IMR-90 (cell line): ENCODE data around the gene ZNF280A.

ENCODE experiments used
- BHLHE40 ChIP-seq: fragments of 150-350 bp; IDR thresholded peaks from 2 replicates; pipeline ENCODE4 v1.6.1; 2016; ENCODE audit warnings: mild to moderate bottlenecking, low read depth, low read length
- CHD1 ChIP-seq: IDR thresholded peaks from 2 replicates; pipeline ENCODE4 v1.6.1; 2012; ENCODE audit warnings: low read depth, low read length, improper control_type of control experiment
- CTCF ChIP-seq: conservative IDR thresholded peaks from 2 replicates; pipeline ENCODE4 v1.5.1; 2012; ENCODE audit warnings: mild to moderate bottlenecking, low read depth, low read length, improper control_type of control experiment
- MXI1 ChIP-seq: IDR thresholded peaks from 2 replicates; pipeline ENCODE4 v1.6.1; 2012; ENCODE audit warnings: low read depth, mild to moderate bottlenecking, low read length, moderate library complexity, borderline replicate concordance
- POLR2A ChIP-seq: IDR thresholded peaks from 2 replicates; pipeline ENCODE4 v1.6.1; 2012; ENCODE audit warnings: mild to moderate bottlenecking, low read depth, low read length
- RFX5 ChIP-seq: IDR thresholded peaks from 2 replicates; pipeline ENCODE4 v1.8.0; 2012; ENCODE audit warnings: low read depth, mild to moderate bottlenecking, low read length, moderate library complexity

- TF ChIP-seq CTCF (no peak), BHLHE40 (no peak), POLR2A (no peak), MXI1 (no peak), CHD1 (no peak), RFX5 (no peak)
These were observed 28.2 kb upstream of the ZNF280A start for GRCh38 chr22:22548317-22548716.
